HepG2 (cell line): Measurements from ENCODE around the gene PPP1R18. TPM values are rescaled to one million over a fixed set of nuclear protein-coding genes. Genes with fewer than 3 reads are reported as not detected.
A peak's percentile ranks its signal among the peaks of the same experiment; 100 is the strongest.

Experiments
- AHR ChIP-seq: IDR thresholded peaks from 2 replicates; pipeline ENCODE4 v1.6.1; 2018; ENCODE audit warnings: missing genetic modification reagents, missing compliant biosample characterization
- AKAP8 ChIP-seq: sonication (generic); formaldehyde crosslinking; IDR thresholded peaks from 2 replicates; pipeline ENCODE4 v1.5.1; 2020; ENCODE audit warnings: mild to moderate bottlenecking, missing genetic modification reagents
- CCDC6 ChIP-seq: sonication (generic); formaldehyde crosslinking; IDR thresholded peaks from 2 replicates; pipeline ENCODE4 v1.8.1; 2022; ENCODE audit warnings: mild to moderate bottlenecking, missing genetic modification reagents, moderate library complexity
- ETV6 ChIP-seq: sonication (generic); formaldehyde crosslinking; conservative IDR thresholded peaks from 2 replicates; pipeline ENCODE4 v1.4.0; 2020; ENCODE audit warnings: missing genetic modification reagents
- KDM2A ChIP-seq: sonication (generic); formaldehyde crosslinking; IDR thresholded peaks from 2 replicates; pipeline ENCODE4 v1.4.0; 2020; ENCODE audit warnings: low read depth, missing genetic modification reagents, borderline replicate concordance
- KMT2A ChIP-seq: sonication (generic); formaldehyde crosslinking; IDR thresholded peaks from 2 replicates; pipeline ENCODE4 v1.4.0; 2020; ENCODE audit warnings: missing genetic modification reagents
- KMT2B ChIP-seq: IDR thresholded peaks from 2 replicates; pipeline ENCODE4 v1.6.1; 2016; ENCODE audit warnings: missing genetic modification reagents, missing compliant biosample characterization
- MAZ ChIP-seq, 2 experiments: sonication (generic) in 1 of 2; formaldehyde crosslinking in 1 of 2; IDR thresholded peaks; 2 replicates each; pipeline versions ENCODE4 v1.5.0 to v1.6.1; 2012 to 2020; ENCODE audit warnings: low read depth in 2 of 2, mild to moderate bottlenecking in 2 of 2, borderline replicate concordance in 1 of 2, improper control_type of control experiment in 1 of 2, low read length in 1 of 2, missing genetic modification reagents in 1 of 2, moderate library complexity in 1 of 2
- RXRB ChIP-seq: IDR thresholded peaks from 2 replicates; pipeline ENCODE4 v1.6.1; 2016; ENCODE audit warnings: borderline replicate concordance, missing genetic modification reagents, missing compliant biosample characterization
- SKI ChIP-seq: fragments of 450-650 bp; IDR thresholded peaks from one replicate; pipeline ENCODE4 v1.6.1; 2018; ENCODE audit warnings: mild to moderate bottlenecking; ENCODE audit not compliant: partially characterized antibody
- SNAI1 ChIP-seq: sonication (generic); formaldehyde crosslinking; IDR thresholded peaks from 2 replicates; pipeline ENCODE4 v1.5.0; 2020; ENCODE audit warnings: mild to moderate bottlenecking, missing genetic modification reagents, borderline replicate concordance
- SNRNP70 ChIP-seq: fragments of 200-400 bp; formaldehyde crosslinking; IDR thresholded peaks from 2 replicates; pipeline ENCODE4 v1.6.1; 2017; ENCODE audit warnings: mild to moderate bottlenecking, low read depth, low read length, moderate library complexity
- TGIF2 ChIP-seq: IDR thresholded peaks from 2 replicates; pipeline ENCODE4 v1.6.1; 2016; ENCODE audit warnings: control low read depth, missing compliant biosample characterization
- ZNF350 ChIP-seq: sonication (generic); formaldehyde crosslinking; IDR thresholded peaks from 2 replicates; pipeline ENCODE4 v1.4.0; 2020; ENCODE audit warnings: mild to moderate bottlenecking, low read depth, missing genetic modification reagents, borderline replicate concordance
- ZNF451 ChIP-seq: sonication (generic); formaldehyde crosslinking; IDR thresholded peaks from 2 replicates; pipeline ENCODE4 v1.5.0; 2020; ENCODE audit warnings: mild to moderate bottlenecking, missing genetic modification reagents
- ZNF703 ChIP-seq: sonication (generic); formaldehyde crosslinking; IDR thresholded peaks from 2 replicates; pipeline ENCODE4 v1.5.1; 2020; ENCODE audit warnings: missing genetic modification reagents, mild to moderate bottlenecking, moderate library complexity, borderline replicate concordance
- ZNF749 ChIP-seq: sonication (generic); formaldehyde crosslinking; IDR thresholded peaks from 2 replicates; pipeline ENCODE4 v1.8.0; 2022; ENCODE audit warnings: mild to moderate bottlenecking, missing genetic modification reagents, moderate library complexity, borderline replicate concordance
- ZNF839 ChIP-seq: sonication (generic); formaldehyde crosslinking; IDR thresholded peaks from 2 replicates; pipeline ENCODE4 v1.4.0; 2020; ENCODE audit warnings: missing genetic modification reagents, mild to moderate bottlenecking, borderline replicate concordance
- polyA plus RNA-seq, 8 experiments: library from polyadenylated mRNA; depleted of rRNA in 3 of 8; stranded (reverse) in 7 of 8; unstranded in 1 of 8; fragments of >200 nt; fragmentation: Illumina TruSeq in 4 of 8; extraction: Trizol in 4 of 8; gene quantifications; 2 replicates each; pipeline versions ENCODE4 v1.2.1 to v1.2.3, GENCODE V29; 2011 to 2016; ENCODE audit warnings: low read depth in 4 of 8, missing spikeins in 1 of 8, mixed read lengths in 1 of 8; ENCODE audit not compliant: insufficient read depth in 1 of 8
- total RNA-seq, 5 experiments: library from RNA; depleted of rRNA; stranded (reverse); fragments of >200 nt; fragmentation: Illumina TruSeq; extraction: Trizol; gene quantifications; 2 replicates each; pipeline ENCODE4 v1.2.3, GENCODE V29; 2016; ENCODE audit warnings: low read depth in 1 of 5
- TF ChIP-seq, protein P1 (sequence below): sonication (generic); formaldehyde crosslinking; conservative IDR thresholded peaks from 2 replicates; pipeline ENCODE4 v1.8.0; 2022; ENCODE audit warnings: mild to moderate bottlenecking, moderate library complexity, missing genetic modification reagents
- TF ChIP-seq, protein P2 (sequence below): sonication (generic); formaldehyde crosslinking; conservative IDR thresholded peaks from 2 replicates; pipeline ENCODE4 v1.4.0; 2020; ENCODE audit warnings: missing genetic modification reagents
- TF ChIP-seq, protein P3 (sequence below): sonication (generic); formaldehyde crosslinking; IDR thresholded peaks from 2 replicates; pipeline ENCODE4 v1.5.0; 2020; ENCODE audit warnings: missing genetic modification reagents
- TF ChIP-seq, protein P4 (sequence below): sonication (generic); formaldehyde crosslinking; IDR thresholded peaks from 2 replicates; pipeline ENCODE4 v1.8.0; 2022; ENCODE audit warnings: missing genetic modification reagents, mild to moderate bottlenecking, inconsistent platforms, borderline replicate concordance

PPP1R18 gene
- total and polyA plus RNA-seq, 2 of the 13 experiments (the other 11 are each of a cell fraction or from before 2014, with no cell fraction given) = 4.9 to 9.2 TPM

DNA sequence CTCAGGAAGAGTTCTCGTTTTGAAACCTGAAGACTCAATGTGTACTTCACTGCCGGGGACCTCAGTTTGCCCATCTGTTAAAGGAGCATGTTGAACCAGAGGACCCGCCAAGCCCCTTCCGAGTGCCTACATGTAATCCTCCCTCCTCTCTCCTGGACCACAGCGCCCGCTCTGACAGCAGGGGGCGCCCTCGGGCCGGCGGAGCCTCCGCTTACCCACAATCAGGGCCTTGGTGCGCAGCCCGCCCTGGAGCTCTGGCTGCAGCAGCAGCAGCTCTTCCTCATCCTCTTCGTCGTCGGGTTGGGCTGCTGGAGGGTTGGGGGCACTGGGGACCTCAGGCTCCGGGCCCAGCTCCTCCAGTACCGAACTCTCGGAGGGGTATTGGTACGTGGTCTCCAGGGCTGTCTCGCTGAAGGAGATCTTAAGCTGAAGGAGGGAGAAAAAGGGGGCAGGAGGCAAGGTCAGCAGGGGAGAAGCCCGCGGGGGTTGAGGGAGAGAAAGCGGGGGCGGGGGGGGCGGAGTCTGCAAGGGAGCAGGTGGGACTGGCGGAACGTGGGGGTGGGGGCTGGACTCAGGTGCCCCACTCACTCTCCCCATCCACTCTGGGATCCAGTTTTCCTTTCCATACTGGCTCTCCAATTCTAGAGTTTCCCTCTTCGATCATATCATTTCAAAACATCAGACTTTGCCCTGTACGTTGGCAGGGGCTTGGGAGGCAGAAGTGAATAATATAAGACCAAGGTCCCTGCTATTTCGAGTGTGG, 7.3 kb downstream of the PPP1R18 start (continued):
- TF ChIP-seq, protein P1, sequence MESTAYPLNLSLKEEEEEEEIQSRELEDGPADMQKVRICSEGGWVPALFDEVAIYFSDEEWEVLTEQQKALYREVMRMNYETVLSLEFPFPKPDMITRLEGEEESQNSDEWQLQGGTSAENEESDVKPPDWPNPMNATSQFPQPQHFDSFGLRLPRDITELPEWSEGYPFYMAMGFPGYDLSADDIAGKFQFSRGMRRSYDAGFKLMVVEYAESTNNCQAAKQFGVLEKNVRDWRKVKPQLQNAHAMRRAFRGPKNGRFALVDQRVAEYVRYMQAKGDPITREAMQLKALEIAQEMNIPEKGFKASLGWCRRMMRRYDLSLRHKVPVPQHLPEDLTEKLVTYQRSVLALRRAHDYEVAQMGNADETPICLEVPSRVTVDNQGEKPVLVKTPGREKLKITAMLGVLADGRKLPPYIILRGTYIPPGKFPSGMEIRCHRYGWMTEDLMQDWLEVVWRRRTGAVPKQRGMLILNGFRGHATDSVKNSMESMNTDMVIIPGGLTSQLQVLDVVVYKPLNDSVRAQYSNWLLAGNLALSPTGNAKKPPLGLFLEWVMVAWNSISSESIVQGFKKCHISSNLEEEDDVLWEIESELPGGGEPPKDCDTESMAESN (CRISPR knock-in tag) = peak; percentile 28; the same call in 1 of the 2 replicates
- peak; percentile 64; the same call in 1 of the 2 replicates for TF ChIP-seq SNAI1
- TF ChIP-seq, protein P2, sequence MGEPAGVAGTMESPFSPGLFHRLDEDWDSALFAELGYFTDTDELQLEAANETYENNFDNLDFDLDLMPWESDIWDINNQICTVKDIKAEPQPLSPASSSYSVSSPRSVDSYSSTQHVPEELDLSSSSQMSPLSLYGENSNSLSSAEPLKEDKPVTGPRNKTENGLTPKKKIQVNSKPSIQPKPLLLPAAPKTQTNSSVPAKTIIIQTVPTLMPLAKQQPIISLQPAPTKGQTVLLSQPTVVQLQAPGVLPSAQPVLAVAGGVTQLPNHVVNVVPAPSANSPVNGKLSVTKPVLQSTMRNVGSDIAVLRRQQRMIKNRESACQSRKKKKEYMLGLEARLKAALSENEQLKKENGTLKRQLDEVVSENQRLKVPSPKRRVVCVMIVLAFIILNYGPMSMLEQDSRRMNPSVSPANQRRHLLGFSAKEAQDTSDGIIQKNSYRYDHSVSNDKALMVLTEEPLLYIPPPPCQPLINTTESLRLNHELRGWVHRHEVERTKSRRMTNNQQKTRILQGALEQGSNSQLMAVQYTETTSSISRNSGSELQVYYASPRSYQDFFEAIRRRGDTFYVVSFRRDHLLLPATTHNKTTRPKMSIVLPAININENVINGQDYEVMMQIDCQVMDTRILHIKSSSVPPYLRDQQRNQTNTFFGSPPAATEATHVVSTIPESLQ (CRISPR knock-in tag) = 0 out of 2 replicates have a peak, but pooled peaks have one; percentile 59
- peak; percentile 76; the same call in 1 of the 2 replicates for TF ChIP-seq KMT2A (CRISPR knock-in tag)
- TF ChIP-seq, protein P3, sequence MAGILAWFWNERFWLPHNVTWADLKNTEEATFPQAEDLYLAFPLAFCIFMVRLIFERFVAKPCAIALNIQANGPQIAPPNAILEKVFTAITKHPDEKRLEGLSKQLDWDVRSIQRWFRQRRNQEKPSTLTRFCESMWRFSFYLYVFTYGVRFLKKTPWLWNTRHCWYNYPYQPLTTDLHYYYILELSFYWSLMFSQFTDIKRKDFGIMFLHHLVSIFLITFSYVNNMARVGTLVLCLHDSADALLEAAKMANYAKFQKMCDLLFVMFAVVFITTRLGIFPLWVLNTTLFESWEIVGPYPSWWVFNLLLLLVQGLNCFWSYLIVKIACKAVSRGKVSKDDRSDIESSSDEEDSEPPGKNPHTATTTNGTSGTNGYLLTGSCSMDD = no peak
- TF ChIP-seq MAZ (IDR thresholded peaks at IDR 0.05; ENCODE audit: borderline replicate concordance, low read depth, low read length) = peak; percentile 82
- peak; percentile 66; the same call in 1 of the 2 replicates for TF ChIP-seq MAZ (CRISPR knock-in tag; IDR thresholded peaks at IDR 0.05; ENCODE audit: low read depth)
- peak; percentile 14 for TF ChIP-seq SKI
- TF ChIP-seq AHR = 0 out of 2 replicates have a peak, but pooled peaks have one; percentile 33
- peak; percentile 64; the same call in 1 of the 2 replicates for TF ChIP-seq ZNF451 (CRISPR knock-in tag)
- no peak for TF ChIP-seq SNRNP70
- peak; percentile 90 for TF ChIP-seq CCDC6
- TF ChIP-seq ZNF703 (CRISPR knock-in tag) = no peak
- peak; percentile 62; the same call in 1 of the 2 replicates for TF ChIP-seq KMT2B (CRISPR knock-in tag)
- peak; percentile 88; the same call in 1 of the 2 replicates for TF ChIP-seq ETV6
- no peak for TF ChIP-seq AKAP8 (CRISPR knock-in tag)
- TF ChIP-seq ZNF350 (CRISPR knock-in tag) = peak; percentile 49; the same call in 1 of the 2 replicates
- no peak for TF ChIP-seq ZNF749 (CRISPR knock-in tag)
- TF ChIP-seq TGIF2 (CRISPR knock-in tag) = peak; percentile 64; the same call in 1 of the 2 replicates
- peak; percentile 64; the same call in 1 of the 2 replicates for TF ChIP-seq ZNF839 (CRISPR knock-in tag)
- TF ChIP-seq KDM2A = peak; percentile 92
- peak; percentile 57; the same call in 1 of the 2 replicates for TF ChIP-seq RXRB (CRISPR knock-in tag)
- TF ChIP-seq, protein P4, sequence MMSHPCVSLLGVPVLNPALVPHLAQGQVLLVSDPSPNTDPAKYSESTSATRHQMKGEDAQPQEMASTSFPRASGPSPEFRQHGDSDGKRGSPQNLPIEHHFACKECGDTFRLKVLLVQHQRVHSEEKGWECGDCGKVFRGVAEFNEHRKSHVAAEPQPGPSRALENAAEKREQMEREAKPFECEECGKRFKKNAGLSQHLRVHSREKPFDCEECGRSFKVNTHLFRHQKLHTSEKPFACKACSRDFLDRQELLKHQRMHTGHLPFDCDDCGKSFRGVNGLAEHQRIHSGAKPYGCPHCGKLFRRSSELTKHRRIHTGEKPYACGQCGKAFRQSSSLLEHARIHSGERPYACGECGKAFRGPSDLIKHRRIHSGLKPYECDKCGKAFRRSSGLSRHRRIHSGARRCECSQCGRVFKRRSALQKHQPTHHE (CRISPR knock-in tag) = 0 out of 2 replicates have a peak, but pooled peaks have one; percentile 32
